Liver (tissue), 3 donors: ENCODE results near the gene C15orf39.

ENCODE experiments used
- EGR1 ChIP-seq, 2 donors: IDR thresholded peaks; 2 replicates each; pipeline ENCODE4 v1.6.1; 2016 to 2018; ENCODE audit warnings: antibody characterized with exemption in 2 of 2, low read depth in 2 of 2
- GABPA ChIP-seq, 2 donors: IDR thresholded peaks in 1 of 2; conservative IDR thresholded peaks in 1 of 2; 2 replicates each; pipeline ENCODE4 v1.6.1; 2016; ENCODE audit warnings: antibody characterized with exemption in 2 of 2, mild to moderate bottlenecking in 1 of 2, moderate library complexity in 1 of 2
- MAX ChIP-seq: IDR thresholded peaks from 2 replicates; pipeline ENCODE4 v1.6.1; 2016; ENCODE audit warnings: antibody characterized with exemption
- RAD21 ChIP-seq, 2 donors: IDR thresholded peaks; 2 replicates each; pipeline ENCODE4 v1.6.1; 2016; ENCODE audit warnings: antibody characterized with exemption in 2 of 2, mild to moderate bottlenecking in 2 of 2
- SP1 ChIP-seq: IDR thresholded peaks from 2 replicates; pipeline ENCODE4 v1.6.1; 2018; ENCODE audit warnings: antibody characterized with exemption, mild to moderate bottlenecking
- TAF1 ChIP-seq: conservative IDR thresholded peaks from 2 replicates; pipeline ENCODE4 v1.6.1; 2016; ENCODE audit warnings: antibody characterized with exemption, mild to moderate bottlenecking
- YY1 ChIP-seq: IDR thresholded peaks from 2 replicates; pipeline ENCODE4 v1.6.1; 2016; ENCODE audit warnings: antibody characterized with exemption, mild to moderate bottlenecking
- ZBTB33 ChIP-seq: IDR thresholded peaks from 2 replicates; pipeline ENCODE4 v1.6.1; 2016; ENCODE audit warnings: antibody characterized with exemption
- TF ChIP-seq, protein P1 (sequence below): fragments of 150-350 bp; IDR thresholded peaks from 2 replicates; pipeline ENCODE4 v1.5.1; 2017; ENCODE audit warnings: improper control_type of control experiment, low read depth, low read length; ENCODE audit not compliant: missing input control
- TF ChIP-seq, protein P2 (sequence below): IDR thresholded peaks from 2 replicates; pipeline ENCODE4 v1.6.1; 2016; ENCODE audit warnings: antibody characterized with exemption, mild to moderate bottlenecking
- donor health status: healthy.
- donor health status: healthy.

DNA sequence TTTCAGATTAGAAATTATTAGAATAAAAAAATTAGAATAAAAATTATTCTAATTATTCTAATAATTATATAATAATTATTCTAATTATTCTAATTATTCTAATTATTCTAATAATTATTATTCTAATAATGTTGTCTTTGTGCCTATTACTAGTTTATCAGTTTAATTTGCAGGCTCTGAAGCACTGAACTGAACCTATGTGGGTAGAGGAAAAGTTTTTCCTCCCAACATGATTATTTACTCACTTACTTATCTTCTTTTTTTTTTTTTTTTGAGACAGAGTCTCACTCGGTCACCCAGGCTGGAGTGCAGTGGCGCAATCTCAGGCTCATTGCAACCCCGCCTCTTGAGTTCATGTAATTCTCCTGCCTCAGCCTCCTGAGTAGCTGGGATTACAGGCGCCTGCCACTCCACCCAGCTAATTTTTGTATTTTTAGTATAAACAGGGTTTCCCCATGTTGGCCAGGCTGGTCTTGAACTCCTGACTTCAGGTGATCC is 39.7 kb upstream of the C15orf39 start:
- TF ChIP-seq, protein P1, sequence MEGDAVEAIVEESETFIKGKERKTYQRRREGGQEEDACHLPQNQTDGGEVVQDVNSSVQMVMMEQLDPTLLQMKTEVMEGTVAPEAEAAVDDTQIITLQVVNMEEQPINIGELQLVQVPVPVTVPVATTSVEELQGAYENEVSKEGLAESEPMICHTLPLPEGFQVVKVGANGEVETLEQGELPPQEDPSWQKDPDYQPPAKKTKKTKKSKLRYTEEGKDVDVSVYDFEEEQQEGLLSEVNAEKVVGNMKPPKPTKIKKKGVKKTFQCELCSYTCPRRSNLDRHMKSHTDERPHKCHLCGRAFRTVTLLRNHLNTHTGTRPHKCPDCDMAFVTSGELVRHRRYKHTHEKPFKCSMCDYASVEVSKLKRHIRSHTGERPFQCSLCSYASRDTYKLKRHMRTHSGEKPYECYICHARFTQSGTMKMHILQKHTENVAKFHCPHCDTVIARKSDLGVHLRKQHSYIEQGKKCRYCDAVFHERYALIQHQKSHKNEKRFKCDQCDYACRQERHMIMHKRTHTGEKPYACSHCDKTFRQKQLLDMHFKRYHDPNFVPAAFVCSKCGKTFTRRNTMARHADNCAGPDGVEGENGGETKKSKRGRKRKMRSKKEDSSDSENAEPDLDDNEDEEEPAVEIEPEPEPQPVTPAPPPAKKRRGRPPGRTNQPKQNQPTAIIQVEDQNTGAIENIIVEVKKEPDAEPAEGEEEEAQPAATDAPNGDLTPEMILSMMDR, result no peak
- TF ChIP-seq, protein P2, sequence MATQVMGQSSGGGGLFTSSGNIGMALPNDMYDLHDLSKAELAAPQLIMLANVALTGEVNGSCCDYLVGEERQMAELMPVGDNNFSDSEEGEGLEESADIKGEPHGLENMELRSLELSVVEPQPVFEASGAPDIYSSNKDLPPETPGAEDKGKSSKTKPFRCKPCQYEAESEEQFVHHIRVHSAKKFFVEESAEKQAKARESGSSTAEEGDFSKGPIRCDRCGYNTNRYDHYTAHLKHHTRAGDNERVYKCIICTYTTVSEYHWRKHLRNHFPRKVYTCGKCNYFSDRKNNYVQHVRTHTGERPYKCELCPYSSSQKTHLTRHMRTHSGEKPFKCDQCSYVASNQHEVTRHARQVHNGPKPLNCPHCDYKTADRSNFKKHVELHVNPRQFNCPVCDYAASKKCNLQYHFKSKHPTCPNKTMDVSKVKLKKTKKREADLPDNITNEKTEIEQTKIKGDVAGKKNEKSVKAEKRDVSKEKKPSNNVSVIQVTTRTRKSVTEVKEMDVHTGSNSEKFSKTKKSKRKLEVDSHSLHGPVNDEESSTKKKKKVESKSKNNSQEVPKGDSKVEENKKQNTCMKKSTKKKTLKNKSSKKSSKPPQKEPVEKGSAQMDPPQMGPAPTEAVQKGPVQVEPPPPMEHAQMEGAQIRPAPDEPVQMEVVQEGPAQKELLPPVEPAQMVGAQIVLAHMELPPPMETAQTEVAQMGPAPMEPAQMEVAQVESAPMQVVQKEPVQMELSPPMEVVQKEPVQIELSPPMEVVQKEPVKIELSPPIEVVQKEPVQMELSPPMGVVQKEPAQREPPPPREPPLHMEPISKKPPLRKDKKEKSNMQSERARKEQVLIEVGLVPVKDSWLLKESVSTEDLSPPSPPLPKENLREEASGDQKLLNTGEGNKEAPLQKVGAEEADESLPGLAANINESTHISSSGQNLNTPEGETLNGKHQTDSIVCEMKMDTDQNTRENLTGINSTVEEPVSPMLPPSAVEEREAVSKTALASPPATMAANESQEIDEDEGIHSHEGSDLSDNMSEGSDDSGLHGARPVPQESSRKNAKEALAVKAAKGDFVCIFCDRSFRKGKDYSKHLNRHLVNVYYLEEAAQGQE, result no peak
- TF ChIP-seq GABPA (IDR thresholded peaks at IDR 0.05 in 1 of 2, conservative IDR thresholded peaks at IDR 0.05 in 1 of 2) (no peak), ZBTB33 (no peak), YY1 (no peak), EGR1 (IDR thresholded peaks at IDR 0.05; ENCODE audit: low read depth in 2 of 2) (no peak), TAF1 (no peak), MAX (no peak), SP1 (no peak), RAD21 (IDR thresholded peaks at IDR 0.05) (no peak)
